HG03108 (cell line): ENCODE results near the gene RNLS.
A peak's percentile ranks its signal among the peaks of the same experiment; 100 is the strongest.

Source experiments
- ATAC-seq: cut with Tn5 transposase; IDR thresholded peaks from one replicate; pipeline ENCODE4 v1.9.1; 2021; ENCODE audit warnings: moderate library complexity; ENCODE audit not compliant: unreplicated experiment

RNLS gene

GRCh38 chr10:88395677-88396076 lies 187.4 kb downstream of the RNLS start:
- ATAC-seq, result no peak

DNA sequence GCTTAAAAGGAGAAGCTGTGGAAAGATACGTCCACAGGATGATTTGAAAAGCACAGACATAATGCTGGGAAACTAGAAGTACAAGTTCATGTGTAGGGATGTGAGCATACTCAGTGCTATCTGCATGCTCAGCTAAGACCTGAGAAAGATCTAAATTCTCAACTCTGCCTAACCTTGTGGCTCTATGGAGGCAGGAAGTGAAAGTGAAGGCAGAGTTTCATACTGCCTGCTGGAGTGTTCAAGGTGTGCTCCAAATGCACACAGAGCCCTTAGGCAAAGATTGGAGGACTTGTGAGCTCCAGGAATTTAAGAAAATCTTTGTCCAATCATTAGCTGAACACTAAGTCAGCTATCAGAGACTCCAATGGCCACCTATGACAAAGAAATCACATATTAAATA lies 190.9 kb downstream of the RNLS start:
- ATAC-seq, result peak; percentile 71

GRCh38 chr10:88390041-88390440 lies 193.1 kb downstream of the RNLS start:
- ATAC-seq, result no peak

DNA sequence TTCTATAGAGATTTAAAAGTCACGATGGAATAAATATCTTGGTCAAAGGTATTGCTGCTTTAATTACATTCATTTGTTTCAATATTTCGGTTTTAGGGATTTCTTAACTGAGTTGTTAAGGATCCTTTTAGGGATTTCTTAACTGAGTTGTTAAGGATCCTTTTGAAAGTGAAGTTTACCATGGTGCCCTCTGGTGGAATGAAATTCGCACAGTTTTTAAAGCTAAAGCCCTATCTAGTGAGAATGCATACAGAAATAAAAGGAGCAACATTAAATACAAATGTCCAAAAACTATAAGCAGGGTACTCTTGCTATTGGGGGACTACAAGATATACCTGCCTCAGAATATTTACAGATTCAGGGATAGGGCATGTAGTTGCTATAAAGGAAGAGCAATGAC lies 193.7 kb downstream of the RNLS start:
- ATAC-seq, result no peak

DNA sequence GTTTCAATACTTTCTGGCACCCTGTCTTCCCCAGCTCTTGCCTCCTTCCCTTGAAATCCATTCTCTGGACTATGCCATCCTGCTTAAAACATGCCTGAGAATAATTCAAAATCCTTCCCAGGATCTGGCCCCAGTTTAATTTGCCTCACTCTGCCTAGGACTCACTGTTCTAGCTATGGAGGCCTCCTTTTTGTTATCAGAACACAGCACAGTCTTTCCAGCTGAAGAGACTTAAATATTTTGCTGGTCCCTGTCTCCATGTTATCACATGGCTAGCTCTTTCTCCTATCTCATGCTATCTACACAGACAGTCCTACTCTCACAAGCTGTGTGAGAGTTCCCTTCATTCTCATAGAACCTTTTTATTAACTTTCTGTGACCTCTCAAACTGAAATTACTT lies 194.8 kb downstream of the RNLS start:
- ATAC-seq, result no peak

GRCh38 chr10:88386821-88387773 lies 196.0 kb downstream of the RNLS start:
- ATAC-seq, result no peak

DNA sequence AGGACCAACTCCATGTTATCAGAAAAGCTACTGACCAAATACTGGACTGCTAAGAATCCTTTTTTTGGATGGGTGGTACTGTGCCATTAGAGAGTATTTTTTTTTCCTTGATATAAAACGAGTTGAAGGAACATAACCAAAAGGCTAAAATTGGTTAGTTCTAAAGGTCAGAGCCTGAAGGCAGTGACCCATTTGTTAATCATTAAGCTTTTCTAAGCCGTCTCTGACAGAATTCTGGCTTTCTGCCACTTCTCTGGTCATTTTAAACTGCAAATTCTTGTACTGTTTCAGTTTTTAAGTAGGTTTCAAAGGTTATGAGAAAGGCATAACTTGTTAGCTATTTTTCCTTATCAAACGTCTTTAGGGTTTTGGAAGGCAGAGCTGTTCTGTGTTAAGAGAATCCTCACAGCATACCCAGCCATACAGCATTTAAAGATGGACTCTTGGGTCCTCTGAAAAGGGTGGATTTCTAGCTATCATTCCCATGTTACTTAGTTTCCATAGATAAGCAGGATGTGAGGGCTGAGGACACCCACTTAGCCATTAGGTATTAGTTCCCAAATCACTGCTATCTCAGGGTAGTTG lies 196.8 kb downstream of the RNLS start:
- peak; percentile 36 for ATAC-seq

GRCh38 chr10:88385601-88386203 lies 197.4 kb downstream of the RNLS start:
- ATAC-seq, result peak; percentile 64

- no peak for ATAC-seq
These were observed 199.8 kb downstream of the RNLS start for GRCh38 chr10:88383276-88383675.

GRCh38 chr10:88382699-88383098 lies 200.4 kb downstream of the RNLS start:
- ATAC-seq, result no peak

- ATAC-seq, result no peak
These were observed 203.5 kb downstream of the RNLS start for GRCh38 chr10:88379575-88379974.

DNA sequence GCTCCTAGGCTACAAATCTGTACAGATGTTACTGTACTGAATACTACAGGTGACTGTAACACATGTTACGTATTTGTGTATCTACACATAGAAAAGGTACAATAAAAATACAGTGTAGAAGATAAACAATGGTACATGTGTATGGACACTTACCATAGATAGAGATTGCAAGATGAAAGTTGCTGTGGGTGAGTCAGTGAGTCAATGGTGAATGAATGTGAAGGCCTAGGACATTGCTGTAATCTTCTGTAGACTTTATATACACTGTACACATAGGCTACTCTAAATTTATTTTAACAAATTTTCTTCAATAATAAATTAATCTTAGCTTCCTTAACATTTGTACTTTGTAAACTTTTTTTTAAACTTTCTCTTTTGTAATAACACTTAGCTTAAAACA lies 205.6 kb downstream of the RNLS start:
- no peak for ATAC-seq

- ATAC-seq, result no peak
These were observed 208.5 kb downstream of the RNLS start for GRCh38 chr10:88374392-88375175.

GRCh38 chr10:88372881-88373592 lies 210.1 kb downstream of the RNLS start:
- no peak for ATAC-seq

DNA sequence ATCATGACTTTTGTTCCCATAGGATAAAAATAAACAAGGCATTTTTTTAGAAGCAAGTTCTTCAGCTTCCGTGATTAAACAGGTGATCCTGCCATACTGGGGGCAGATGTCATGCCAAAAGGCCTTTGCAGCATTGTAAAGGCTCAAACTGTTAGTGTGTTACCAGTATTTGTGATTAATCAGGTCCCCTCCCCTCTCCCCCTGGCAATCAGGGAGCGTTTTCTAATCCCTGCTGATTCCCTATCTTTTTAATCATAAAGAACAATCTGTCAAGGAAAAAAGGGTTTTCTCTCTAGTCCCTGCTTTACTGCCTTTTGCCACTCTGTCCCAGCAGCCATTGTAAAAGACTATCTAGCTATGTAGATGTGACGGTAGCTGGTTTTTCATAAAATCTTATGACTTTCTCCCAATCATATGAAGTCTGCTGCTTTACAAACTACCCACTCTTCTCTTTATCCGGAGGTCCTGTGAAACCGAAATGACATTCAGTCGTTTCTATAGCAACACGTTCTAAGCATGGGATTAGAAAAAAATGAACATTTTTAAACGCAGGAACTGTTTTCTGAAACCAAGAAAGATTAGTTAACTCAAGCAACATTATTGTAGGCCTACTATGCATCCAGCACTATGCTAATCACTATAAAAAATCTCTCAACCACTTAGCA lies 210.9 kb downstream of the RNLS start:
- no peak for ATAC-seq

DNA sequence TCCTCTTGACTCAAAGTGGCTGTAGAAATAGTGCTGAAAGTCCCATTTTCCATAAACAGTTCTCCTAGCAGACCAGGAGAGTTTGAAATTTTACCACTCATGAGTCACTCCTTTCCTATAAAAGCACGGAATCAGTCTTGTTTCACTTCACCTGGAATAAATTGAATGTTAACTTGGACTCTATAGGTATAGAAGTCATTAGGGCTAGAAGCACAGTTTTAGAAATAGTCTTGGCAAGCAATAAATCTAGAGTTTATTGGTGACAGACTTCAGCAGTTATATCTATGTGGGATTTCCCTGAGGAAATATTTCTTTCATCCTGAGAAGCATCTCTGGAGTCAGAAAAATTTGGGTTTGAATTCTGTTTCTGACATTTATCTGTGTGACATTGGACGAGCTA lies 212.4 kb downstream of the RNLS start:
- no peak for ATAC-seq

DNA sequence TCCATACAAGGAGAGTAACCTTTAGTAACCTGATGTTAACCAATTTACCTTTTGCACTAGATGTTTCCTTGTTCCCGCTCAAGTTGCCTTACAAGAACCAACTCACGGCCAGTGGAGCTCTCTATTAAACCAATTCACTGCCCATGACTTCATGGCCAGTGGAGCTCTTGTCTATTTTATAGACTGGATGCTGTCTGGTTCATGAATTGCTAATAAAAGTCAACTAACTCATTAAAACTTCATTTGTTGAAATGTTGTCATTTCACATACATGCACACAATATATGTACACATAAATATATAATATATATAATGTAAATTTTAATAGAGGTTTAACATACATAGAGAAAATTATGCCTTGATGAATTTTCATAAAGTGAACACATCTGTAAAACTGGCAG lies 216.3 kb downstream of the RNLS start:
- ATAC-seq, result no peak

DNA sequence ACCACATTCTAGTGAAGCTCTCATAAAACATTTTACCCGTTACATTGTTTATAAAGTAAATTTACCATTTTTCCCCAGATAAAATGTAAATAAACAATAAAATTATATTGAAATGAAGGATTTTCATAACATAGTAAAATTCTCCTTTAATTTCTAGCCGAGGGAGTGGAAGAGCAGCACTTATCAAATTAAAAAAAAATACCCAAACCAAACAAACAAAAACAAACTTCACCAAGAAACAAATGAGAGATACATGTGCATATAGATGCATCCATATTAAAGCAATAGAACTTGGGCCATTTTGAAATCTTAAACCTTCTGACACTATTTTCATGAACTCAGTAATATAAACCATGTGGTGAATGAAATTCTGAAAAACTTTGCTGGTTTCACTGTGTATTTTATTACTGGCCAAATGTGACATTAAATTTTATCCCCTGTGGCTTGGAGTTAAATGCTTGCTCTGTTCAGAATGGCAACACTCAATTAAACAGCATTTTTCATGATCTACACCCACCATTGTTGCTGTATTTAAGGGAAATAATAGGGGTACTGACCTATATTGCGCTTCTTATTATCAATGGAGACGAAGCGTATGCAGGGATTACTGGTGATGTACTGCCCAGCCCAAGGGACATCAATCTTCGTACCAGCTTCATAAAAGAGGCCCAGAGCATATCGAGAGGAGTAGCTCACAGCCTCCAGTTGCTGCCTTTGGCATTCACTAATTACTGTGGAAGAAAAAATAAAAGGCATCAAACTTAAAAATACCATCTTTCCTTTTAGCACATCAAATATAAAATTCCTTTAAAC lies 220.9 kb downstream of the RNLS start:
- ATAC-seq, result no peak

DNA sequence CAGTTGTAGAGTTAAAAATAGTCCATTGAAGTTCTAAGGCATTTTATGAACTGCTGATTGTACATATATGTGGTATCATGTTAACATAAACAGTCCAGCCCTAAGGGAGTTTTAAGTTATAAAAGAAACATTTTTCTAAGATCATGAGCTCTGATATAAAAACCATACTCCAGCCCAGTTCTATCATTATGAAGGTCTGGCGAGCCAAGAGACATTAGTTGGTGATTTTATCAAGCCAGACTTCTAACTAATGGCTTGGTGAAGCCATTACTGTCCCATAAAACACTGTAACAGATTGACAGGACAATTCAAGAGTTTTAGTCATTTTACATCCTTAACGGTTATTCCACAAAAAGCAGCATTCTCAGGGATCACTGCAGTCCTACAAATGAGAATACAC lies 221.6 kb downstream of the RNLS start:
- no peak for ATAC-seq
